NCI-H128 (cell line): ENCODE data around the gene CCDC157.

Experiments used
- DNase-seq: peaks from one replicate; lab custom pipeline; 2025; ENCODE audit not compliant: unreplicated experiment; lab: John Stamatoyannopoulos, UW

The CCDC157 gene

DNA sequence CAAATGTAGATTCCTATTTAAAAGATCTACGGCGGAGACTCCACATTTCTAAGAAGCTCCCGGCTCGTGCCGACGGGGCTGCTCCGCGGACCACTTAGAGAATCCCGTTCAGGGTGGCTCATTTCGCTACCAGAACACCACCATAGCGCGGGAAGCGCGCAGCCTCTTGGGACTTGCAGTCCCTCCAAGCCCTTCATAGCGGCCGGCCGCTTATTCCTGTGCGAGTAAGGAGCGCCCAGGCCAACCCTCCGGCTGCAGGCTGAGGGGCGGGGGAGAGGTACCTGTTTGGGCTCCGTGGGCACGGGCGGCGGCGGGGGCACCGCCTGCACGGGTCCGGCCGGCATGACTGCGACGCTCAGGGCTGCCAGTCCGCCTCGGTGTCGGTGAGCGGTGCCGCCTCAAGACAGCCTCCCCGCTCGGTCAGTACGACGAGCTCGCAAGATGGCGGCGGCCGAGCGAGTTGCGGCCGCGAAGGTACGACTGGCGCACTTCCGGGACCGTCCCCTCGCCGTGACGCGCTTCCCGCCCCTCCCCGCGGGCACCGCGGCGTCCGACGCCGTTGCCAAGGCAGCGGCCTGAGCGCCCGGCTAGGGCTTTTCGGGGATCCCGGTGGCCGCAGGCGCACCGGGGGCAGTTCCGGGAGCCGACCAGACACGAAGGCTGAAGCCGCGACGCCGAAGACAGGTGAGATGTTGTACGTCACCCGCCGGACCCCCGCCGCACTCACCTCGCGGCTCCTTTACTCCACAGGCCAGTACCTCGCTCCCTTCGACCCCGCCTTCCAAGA lies at the start of gene CCDC157, which contains the start of gene SF3A1:
CCDC157 (plus strand) TSS at position 559 of the 787 bp plus-strand sequence. CDS start 8,994 bp downstream, outside the sequence.
SF3A1 (minus strand) TSS at position 446 of the 787 bp plus-strand sequence; CDS start at position 344, 102 bp downstream.
- DNase-seq, result peak; percentile 68

DNA sequence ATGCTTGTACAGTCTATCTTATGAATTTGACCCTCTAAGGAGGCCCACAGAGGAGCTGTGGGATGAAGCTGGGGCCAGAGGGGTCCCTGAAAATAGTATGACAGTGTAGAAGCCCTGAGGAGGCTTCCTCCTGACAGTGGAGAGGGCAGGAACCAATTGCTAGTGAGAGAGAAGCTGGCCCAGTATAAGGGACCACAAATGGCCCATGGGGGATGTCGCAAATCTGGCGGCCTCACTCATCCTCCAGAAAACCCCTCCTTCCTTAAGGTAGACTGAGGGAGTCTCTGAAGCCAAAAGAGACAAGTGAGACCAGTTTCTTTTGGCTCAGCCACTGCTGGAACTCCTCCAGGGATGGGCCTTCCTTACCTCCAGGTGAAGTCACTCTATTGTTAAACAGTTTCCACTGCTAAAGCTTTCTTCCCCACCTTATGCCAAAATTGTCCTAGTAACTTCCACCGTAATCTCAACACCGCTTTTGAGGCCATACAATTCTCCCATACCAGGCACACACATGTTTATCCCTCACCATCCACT lies 49.7 kb upstream of the CCDC157 start:
- no peak for DNase-seq

DNA sequence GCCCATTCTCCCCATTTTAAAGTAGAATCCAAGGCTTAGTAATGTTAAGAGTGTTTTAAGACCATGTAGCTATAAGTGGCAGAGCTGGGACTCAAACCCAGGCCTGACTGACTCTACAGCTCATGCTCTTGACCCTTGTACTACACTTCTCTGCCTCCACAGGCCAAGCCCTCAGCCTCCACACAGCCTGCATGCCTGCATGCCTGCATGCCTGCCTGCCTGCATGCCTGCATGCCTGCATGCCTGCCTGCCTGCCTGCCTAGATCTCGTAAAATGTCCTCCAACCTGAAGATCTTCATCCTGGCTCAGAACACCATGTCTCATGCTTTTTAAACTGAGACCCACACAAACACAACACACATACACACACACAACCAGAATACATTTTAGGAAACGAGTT lies 48.7 kb upstream of the CCDC157 start:
- no peak for DNase-seq

DNA sequence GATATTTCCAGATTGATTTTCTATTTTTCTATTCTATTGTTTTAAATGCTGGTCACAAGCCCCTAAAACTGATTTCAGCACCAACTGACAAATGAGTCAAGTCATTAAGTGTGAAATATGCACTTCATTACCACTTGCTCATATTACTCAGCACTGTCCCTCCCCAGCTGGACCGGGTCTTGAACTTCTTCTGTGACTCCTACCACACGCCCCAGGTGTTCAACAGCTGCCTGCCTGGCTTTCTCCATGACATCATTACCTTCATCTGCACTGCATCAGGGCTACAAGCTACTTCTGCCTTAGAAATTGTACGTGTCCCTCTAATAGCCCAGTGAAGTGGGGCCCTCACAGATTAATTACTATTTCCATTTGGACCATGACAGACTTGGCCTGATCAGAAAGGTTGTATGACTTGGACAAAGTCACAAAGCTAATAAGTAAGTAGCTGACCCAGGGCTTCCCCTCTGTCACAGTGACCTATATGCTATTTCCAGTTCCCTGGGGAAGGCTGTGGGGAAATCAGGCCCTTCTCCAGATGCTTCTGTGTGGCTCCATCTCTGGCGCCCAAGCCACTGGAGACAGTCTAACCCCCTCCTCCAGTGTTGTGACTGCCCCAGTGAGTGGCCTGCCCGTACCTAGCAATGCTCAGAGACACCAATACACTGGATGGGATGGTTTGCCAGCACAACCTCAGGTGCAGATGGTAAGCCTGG lies 48.1 kb upstream of the CCDC157 start:
- no peak for DNase-seq

DNA sequence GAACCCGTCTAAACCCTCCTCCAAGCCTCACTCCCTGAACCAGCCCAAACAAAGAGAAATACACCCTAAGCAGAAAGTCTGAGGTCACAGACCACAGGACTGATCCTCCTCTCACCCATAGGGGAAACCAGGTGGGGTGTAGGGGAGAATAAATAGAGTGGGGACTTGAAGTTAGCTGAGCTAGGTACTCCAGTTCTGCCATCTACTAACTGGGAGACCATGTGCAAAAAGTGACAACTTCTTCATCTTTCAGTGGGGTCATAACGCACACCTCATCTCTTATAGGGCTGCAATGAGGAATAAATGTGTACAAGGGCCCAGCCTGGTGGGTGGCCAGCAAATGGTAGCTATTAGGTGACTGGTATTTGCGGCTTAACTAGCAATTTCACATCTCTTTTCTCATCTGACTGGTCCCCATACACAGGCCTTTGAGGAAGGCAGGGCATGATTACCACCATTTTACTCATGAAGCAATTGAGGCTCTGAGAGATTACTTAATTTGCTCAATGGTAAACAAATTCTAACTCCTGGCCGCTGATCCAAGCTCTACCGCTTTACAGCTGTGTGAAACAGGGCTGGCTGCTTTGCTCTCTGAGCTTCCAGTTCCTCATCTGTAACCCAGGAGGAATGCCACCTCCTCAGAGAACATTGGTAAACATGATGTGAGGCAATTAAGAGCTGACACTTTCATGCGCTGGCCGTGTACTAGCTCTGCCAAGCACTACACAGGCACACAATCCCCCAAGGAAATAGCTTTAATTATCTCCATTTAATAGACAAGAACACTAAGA lies 46.7 kb upstream of the CCDC157 start:
- DNase-seq, result no peak

DNA sequence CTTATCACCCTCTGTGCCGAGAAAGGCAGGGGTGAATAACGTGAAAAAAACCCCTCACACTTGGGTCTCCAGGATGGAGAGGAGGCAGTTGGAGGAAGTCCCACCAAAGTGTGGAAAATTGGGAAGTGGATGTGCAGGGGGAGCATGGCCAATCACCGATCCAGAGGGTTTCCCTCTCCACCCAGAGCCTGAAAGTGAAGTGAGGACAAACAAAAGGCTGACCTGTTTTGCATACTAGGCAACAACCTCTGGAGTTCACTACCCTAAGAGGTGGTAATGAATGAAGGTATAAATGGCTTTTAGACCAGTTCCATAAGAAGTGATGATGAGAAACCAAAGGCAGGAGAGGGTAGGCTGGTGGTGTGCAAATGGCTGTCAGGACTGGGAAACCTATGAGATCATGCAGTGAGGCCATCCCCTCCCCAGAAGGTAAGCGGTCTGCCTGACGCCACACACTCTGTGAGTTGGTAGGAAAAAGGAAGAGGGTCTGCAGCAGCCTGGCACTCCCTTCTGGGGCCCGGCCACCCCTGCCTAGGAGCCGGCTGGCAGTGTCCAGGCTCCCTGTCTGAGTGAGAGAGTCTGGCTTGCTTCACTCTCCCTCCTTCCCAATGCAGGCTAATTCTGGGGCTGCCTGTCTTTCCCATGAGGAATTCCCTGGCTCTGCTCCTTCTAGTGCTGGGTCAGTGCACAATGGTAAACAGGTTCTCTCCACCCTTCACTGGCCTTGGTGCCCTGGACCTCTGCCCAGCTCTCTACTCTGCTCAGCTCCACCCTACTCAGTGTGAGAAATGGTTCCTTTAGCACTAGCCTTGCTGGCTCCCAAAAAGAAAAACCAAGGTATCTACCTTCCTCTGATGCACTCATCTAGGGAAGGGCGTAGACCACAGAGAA lies 45.7 kb upstream of the CCDC157 start:
- no peak for DNase-seq

DNA sequence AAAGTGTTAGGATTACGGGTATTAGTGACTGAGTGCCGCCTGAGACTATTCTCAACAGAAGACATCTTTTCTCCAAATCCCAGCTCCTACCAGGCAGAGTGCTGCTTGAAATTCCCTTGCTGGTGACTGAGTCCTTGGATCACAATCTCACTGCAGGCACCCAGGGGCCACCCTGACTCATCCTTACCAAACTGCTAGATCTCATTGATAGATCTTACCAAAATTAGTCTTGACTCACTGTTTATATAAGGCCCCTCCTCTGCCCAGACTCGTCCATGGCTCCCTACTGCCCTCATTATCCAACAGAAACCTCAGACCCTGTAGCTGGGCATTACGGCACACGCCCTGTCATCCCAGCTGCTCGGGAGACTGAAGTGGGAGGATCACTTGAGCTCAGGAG lies 44.8 kb upstream of the CCDC157 start:
- DNase-seq, result no peak

DNA sequence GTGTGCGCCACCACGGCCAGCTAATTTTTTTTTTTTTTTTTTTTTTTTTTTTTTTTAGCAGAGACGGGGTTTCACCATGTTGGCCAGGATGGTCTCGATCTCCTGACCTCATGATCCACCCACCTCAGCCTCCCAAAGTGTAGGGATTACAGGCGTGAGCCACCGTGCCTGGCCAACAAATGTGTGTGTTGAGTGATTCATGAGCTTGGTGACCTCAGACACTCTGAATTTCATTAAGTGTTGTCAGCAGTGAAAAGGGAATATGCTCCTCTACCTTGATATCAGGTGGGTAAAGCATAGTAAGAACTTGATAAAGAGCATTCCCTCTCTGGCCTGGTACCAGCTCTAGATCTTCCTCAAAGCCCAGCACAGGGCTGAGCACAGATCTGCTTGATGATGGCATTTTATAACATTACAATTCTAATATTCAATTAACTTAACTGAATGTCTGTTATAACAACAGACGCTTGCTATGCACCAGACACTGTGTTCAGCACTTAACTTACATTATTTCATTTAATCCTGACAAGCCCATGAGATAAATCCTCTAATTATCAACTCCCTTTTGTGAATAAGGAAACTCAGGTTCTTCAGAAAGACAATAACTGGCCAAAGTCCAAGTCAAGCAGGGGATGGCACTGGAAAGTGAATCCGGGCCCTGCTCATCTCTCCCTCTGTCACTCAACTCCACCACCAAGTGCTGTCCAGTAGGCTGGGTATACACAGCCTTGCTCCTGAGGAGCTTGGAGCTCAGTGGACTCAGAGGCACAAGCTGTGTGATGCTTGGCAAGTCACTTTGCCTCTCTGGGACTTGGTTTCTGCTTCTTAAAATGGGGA lies 43.1 kb upstream of the CCDC157 start:
- no peak for DNase-seq

DNA sequence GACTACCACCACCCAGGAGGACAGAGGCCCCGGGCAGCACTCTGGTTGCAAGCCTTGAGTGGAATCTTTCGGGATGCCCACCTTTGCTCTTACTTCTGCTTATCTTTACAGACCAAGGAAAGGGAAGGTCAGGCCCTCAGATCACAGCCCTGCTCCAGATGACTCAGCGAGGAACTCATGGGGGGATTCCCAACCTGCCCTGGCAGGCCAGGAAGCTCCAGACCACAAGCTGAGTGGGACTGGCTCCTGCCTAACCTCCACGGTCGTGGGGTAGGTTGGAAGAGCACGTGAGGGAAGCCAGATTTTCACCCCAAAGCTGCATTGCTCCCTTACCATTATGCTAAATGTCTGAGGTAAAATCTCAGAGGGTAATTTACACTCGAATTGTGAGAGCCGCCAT lies 41.9 kb upstream of the CCDC157 start:
- DNase-seq, result no peak

DNA sequence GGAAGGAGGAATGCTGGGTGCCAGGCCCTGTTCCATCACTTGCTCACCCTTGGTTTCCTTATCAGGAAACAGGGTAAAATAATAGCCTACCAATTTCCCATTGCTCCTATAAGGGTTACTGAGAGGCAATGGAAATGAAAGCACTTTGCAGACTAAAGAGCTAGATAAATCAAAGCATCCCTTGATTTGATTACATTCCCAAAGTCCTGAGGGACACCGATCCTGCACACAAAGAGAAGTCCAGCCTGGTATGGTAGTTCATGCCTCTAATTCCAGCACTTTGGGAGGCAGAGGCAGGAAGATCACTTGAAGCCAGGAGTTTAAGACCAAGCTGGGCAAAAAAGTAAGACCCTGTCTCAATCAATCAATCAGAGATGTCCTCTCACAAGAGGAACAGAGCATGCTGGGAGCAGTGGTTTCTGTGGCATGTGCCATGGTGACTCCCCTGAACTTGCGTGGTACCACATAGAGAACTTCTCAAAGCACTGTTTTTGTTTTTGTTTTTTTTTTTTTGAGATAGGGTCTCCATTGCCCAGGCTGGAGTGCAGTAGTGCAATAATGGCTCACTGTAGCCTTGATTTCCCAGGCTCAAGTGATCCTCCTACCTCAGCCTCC lies 40.7 kb upstream of the CCDC157 start:
- DNase-seq, result no peak

DNA sequence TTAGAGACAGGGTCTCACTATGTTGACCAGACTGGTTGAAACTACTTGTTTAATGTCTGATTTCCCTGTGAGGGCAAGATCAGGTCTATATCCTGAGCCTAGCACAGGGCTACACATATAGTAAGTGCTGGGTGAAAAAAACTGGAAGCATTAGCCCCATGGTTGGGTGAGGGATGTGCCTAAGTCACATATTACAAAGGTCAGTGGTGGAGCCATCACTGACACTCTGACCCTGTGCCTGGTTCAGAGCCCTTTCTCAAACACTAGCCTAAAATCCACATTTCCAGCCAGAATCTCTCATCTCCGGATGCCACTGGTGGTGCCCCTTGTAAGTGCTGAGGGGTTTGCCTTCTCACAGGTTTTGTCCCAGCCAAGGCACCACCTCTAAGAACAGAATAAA lies 39.0 kb upstream of the CCDC157 start:
- DNase-seq, result no peak

DNA sequence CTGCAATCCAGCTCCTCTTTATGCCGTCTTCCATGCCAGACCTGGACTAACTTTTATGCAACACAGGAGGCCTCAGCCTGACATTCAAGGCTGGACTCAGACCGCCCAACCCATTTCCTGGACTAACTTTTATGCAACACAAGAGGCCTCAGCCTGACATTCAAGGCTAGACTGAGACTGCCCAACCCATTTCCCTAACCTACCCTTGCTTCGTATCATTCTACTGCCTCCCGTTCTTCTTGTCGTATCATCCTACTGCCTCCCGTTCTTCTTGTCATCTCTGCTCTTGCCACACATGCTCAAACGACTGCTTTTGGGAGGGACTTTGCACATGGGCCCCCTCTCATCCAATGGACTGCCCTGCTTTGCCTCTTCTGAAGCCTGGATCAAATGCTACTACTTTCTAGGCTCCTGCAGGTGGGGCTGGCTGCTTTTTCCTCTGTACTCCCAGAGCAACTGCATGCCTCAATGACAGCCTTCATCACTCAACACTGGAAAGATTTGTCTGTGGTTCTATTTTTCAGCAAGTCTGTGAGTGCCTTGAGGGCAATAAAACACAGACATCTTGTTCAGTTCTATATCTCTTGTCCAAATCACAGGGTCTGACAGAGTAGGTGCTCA lies 37.9 kb upstream of the CCDC157 start:
- no peak for DNase-seq

DNA sequence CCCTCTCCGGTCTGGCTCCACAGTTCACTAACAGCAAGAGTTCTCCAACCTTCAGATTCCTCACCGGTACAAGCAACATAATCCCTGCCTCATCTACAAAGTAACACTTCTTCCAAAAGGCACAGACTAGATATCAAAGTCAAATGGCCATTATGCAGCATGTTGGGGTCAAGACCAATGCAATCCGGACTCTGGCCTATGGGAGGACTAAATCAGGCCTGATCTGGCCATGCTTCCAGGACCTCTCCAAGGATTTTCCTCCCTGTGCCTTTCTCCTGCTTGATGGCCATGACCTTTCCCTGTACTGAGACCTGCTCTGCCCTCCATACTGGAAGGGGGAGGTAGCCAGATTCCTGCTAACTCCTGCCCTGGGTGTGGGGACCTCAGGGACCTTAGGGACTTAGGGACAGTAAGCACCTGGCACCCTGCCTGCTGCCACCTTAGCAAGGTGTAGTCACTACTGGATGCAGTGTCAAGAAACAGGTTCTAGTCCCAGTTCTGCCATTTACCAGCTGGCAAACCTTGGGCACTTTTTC lies 36.7 kb upstream of the CCDC157 start:
- DNase-seq, result no peak

DNA sequence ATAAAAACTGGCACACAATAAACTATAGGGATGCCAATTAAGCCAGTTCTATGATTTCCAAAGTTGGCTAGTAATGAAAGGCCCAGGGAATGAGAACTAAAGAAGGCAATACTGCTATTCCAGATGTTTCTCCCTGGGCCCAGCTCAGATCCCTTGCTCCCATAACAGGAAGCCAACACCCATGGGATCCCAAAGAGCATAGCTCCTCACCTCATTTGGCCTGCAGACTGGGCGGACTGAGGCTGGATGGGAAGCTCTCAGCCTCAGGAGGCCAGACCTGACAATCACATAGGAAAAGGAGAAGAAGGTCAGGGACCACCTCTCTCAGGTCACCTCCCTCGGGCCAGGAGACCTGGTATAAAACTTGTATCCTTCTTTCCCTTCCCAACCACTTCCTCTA lies 35.3 kb upstream of the CCDC157 start:
- no peak for DNase-seq

DNA sequence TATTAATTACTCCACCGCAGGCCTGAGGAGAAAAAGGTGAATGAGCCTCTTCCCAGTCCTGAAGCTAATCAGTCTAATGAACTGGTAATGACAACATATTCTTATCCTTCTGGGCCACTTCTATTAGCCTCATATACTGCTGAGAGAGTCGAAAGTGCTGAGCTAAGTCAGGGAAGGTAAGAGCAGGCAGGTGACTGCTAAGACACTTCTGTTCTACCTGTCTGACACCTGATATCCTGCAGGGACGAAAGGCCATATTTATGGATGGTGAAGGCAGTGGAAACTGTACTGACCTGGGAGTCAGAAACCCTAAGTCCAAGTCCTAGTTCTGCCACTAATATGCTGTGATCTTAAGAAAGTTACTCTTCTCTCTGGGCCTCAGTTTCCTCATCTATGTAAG lies 33.6 kb upstream of the CCDC157 start:
- no peak for DNase-seq

DNA sequence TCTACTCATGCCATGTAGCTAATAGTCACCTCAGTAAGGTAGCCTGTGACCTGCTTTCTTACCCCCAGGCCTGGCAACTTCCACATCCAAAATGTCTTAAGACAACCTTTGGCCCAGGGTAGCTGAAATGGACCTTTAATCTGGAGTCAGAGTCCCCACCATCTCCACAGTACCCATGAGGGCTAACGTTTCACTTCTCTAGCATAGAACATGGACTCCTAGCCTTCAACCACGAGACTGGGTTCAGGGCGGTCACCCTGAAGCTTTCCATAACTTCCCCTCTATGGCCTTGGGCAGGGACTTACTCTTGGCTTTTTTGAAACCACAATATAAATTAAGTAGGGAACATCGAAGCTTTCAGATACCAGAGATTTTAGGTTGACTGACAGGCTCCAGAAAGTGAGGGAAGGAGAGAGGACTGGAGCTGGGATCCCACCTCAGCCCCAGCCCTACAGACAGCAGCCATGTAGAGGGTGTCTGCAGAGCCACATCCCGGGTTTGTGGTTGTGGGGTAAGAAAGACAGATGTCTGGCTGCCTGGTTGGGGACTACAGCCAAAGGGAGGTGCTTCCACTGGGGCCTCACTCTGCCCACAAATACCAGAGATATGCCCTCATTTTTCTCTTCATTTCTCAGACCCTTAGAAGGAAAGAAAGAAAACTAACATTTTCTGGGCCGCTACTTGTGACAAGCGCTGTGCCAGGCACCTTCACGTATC lies 32.6 kb upstream of the CCDC157 start:
- DNase-seq, result no peak

DNA sequence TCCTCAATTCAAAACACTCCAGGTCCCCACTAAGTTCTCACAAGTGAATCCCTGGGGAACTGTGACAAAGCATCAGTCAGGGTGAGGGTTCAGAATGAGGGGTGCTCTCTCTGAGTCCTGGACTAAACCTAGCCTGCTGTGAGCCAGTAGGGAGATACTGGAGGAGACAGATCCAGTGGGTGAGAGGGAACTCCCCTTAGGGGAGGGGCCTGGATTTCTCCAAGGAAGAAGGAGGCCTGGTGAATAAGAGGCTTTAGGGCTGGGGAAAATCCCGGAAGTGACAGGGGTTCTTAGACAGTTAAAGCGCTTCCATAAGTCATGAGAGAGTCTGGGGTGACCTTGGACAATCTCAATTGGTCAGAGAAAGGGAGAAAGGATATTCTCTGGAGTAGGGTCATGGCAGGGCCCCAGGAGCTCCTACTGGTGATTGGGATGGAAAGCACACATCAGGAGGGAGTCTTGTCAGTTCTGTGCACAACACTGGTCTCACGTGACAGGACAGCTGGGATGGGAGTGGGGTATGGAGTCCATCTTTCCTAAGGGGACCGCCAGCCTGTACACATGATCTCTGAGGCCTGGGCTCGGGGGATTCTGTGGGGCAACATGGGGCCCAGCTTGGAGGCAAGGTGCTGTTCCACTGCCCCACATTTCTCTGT lies 31.6 kb upstream of the CCDC157 start:
- no peak for DNase-seq
